ENCODE data around the gene TMEM120B.

Gene TMEM120B

DNA sequence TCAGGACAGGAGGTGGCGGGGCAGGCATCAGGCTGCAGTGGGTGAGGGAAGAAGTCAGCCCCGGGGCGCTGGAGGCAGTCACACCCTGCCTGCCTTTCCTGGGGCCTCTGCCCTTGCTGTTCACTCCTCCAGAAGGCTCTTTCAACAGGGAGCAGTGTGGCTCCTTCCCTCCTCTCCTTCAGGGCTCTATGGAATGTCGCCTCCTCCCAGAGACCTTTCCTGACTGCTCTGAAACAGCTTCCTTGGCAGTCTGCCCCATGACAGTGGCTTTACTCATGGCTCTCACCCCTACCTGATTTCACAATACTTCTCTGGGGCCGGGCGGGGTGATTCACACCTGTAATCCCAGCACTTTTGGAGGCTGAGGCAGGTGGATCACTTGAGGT lies 73.9 kb downstream of the TMEM120B start:
- Histone ChIP-seq H3K27me3 (ENCODE audit: insufficient read depth, low read depth) (no peaks in the 10 kb centered on the region), H3K36me3 (ENCODE audit: insufficient read depth) (no peaks in the 10 kb centered on the region), H3K27ac (no peak overlapping the region), H3K79me2 (ENCODE audit: insufficient read depth, low read depth) (no peaks in the 10 kb centered on the region), H3K4me1 (ENCODE audit: low read depth, poor library complexity, severe bottlenecking) (peaks cover 5% of the 10 kb centered on the region), H3K9ac (no peak overlapping the region), H3K4me2 (no peak overlapping the region), H4K20me1 (ENCODE audit: insufficient read depth) (no peaks in the 10 kb centered on the region), H3K4me3 (IDR thresholded peaks at IDR 0.05; ENCODE audit: insufficient read depth, low read depth, low read length) (no peak overlapping the region), H2AFZ (ENCODE audit: low read depth) (no peak overlapping the region)
- TF ChIP-seq, protein P1, sequence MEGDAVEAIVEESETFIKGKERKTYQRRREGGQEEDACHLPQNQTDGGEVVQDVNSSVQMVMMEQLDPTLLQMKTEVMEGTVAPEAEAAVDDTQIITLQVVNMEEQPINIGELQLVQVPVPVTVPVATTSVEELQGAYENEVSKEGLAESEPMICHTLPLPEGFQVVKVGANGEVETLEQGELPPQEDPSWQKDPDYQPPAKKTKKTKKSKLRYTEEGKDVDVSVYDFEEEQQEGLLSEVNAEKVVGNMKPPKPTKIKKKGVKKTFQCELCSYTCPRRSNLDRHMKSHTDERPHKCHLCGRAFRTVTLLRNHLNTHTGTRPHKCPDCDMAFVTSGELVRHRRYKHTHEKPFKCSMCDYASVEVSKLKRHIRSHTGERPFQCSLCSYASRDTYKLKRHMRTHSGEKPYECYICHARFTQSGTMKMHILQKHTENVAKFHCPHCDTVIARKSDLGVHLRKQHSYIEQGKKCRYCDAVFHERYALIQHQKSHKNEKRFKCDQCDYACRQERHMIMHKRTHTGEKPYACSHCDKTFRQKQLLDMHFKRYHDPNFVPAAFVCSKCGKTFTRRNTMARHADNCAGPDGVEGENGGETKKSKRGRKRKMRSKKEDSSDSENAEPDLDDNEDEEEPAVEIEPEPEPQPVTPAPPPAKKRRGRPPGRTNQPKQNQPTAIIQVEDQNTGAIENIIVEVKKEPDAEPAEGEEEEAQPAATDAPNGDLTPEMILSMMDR (conservative IDR thresholded peaks at IDR 0.05; ENCODE audit: low read depth, low read length), result no peak

DNA sequence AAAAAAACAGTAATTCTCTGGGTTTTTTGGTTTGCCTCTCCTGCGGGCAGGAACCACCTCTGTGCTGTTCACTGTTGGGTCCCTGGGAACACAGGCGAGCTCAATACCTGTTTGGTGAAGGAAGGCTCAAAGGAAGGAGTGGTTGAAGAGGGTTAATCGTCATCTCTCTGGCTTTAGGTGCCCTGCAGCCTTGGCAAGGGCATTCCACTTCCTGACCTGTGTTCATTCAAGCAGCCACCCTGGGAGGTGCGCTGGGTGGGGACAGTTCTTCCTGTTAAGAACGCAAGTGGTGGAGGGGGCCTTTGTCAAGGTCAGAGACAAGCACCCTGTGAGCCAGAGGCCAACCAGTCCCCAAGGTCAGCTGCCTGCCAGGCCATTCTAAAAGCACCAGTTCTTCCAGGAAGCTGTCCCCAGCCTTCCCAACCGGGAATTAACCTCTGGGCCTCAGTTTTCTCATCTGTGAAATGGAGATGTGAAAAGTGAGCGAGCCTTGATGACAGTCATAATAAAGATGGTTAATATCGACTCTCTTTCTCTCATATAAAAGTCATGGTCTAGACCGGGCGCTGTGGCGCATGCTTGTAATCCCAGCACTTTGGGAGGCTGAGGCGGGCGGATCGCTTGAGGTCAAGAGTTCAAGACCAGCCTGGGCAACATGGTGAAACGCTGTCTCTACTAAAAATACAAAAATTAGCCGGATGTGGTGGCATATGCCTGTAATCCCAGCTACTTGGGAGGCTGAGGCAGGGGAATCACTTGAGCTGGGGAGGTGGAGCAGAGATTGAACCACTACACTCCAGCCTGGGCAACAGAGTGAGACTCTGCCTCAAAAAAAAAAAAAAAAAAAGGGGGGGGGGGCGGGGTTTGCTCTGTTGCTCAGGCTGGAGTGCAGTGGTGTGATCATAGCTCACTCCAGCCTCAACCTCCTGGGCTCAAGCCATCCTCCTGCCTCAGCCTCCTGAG lies 74.8 kb downstream of the TMEM120B start:
- Histone ChIP-seq H3K27ac (no peak overlapping the region), H3K4me1 (ENCODE audit: low read depth, poor library complexity, severe bottlenecking) (peaks cover 5% of the 10 kb centered on the region)

DNA sequence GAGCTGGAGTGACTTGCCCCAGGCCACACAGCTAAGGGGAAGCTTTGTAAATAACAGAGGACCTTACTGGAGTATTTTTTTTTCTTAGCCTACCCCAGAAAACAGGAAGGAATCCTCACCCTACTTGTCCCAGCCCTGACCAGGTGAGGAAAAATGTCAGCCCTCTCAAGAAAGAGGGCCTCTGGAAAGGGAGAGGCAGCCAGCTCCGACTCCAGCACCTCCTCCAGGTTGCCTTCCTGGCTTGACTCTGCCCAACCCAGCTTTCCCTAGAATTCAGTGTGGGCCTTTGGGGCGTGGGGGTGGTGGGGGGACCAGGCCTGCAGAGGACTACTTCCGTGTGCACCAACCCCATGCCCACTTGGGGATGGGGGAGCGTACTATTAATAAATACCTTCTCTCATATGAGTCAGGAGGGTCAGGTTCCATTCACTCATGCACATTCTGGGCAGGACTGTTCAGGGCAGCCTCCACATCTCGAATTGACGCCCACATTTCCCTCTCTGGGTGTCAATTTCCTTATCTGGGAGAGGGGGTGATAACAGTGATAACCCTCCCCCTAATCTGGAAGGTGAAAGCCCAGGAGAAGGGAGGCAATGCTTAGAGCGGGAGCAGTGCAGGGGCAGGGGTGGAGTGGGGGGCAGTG lies 75.7 kb downstream of the TMEM120B start:
- Histone ChIP-seq H3K4me3 (IDR thresholded peaks at IDR 0.05; ENCODE audit: insufficient read depth, low read depth, low read length) (no peak overlapping the region), H4K20me1 (ENCODE audit: insufficient read depth) (no peaks in the 10 kb centered on the region), H3K79me2 (ENCODE audit: insufficient read depth, low read depth) (no peaks in the 10 kb centered on the region), H3K4me1 (ENCODE audit: low read depth, poor library complexity, severe bottlenecking) (peaks cover 5% of the 10 kb centered on the region), H3K27ac (no peak overlapping the region), H2AFZ (ENCODE audit: low read depth) (no peak overlapping the region), H3K9ac (no peak overlapping the region), H3K36me3 (ENCODE audit: insufficient read depth) (no peaks in the 10 kb centered on the region), H3K4me2 (no peak overlapping the region), H3K27me3 (ENCODE audit: insufficient read depth, low read depth) (no peaks in the 10 kb centered on the region)
- TF ChIP-seq, protein P1 (conservative IDR thresholded peaks at IDR 0.05; ENCODE audit: low read depth, low read length), result no peak

More for the DNA sequence above, 74.8 kb downstream of the TMEM120B start:
- Histone ChIP-seq H3K9ac (no peak overlapping the region), H3K79me2 (ENCODE audit: insufficient read depth, low read depth) (no peaks in the 10 kb centered on the region), H3K4me2 (no peak overlapping the region), H3K36me3 (ENCODE audit: insufficient read depth) (no peaks in the 10 kb centered on the region), H4K20me1 (ENCODE audit: insufficient read depth) (no peaks in the 10 kb centered on the region), H3K27me3 (ENCODE audit: insufficient read depth, low read depth) (no peaks in the 10 kb centered on the region), H3K4me3 (IDR thresholded peaks at IDR 0.05; ENCODE audit: insufficient read depth, low read depth, low read length) (no peak overlapping the region), H2AFZ (ENCODE audit: low read depth) (no peak overlapping the region)
- TF ChIP-seq, protein P1 (conservative IDR thresholded peaks at IDR 0.05; ENCODE audit: low read depth, low read length), result no peak

DNA sequence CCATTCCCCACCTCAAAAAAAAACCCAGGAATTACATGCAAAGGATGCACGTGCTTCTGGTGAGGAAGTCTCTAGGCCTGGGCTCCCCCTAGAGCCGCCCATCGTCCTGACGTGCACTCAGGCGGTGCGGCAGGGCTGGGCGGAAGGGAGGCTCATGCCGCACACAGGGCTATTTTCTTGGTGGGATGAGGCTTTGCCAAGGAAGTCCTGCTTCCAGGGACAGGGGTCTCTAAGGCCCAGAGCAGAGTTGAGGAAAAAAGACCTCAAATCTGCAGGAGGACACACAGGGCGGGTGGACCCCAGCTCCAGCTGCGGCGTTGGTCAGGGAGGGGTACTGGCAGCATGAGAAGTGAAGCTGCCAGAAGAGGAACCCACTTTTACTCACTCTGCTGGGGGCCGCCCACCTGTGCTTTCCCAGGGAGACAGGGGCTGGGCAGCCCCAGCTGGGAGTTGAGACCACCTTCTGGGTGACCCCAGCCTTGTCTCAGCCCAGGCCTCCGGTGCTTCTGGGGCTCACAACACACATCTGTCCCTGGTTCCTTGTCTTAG lies 76.8 kb downstream of the TMEM120B start:
- H3K79me2 ChIP-seq (ENCODE audit: insufficient read depth, low read depth), result no peaks in the 10 kb centered on the region
- H3K4me3 ChIP-seq (IDR thresholded peaks at IDR 0.05; ENCODE audit: insufficient read depth, low read depth, low read length), result no peak overlapping the region
- H3K9ac ChIP-seq, result no peak overlapping the region

More for the DNA sequence above, 76.8 kb downstream of the TMEM120B start:
- H3K4me1 ChIP-seq (ENCODE audit: low read depth, poor library complexity, severe bottlenecking), result peaks cover 5% of the 10 kb centered on the region
- no peak overlapping the region for H3K27ac ChIP-seq
- H3K36me3 ChIP-seq (ENCODE audit: insufficient read depth), result no peaks in the 10 kb centered on the region
- TF ChIP-seq, protein P1 (conservative IDR thresholded peaks at IDR 0.05; ENCODE audit: low read depth, low read length), result no peak
- no peak overlapping the region for H3K4me2 ChIP-seq
- H3K27me3 ChIP-seq (ENCODE audit: insufficient read depth, low read depth), result no peaks in the 10 kb centered on the region
- H4K20me1 ChIP-seq (ENCODE audit: insufficient read depth), result no peaks in the 10 kb centered on the region
- no peak overlapping the region for H2AFZ ChIP-seq (ENCODE audit: low read depth)

All from KMS-11 (cell line).